NCI-H1694 (cell line): ENCODE results near the gene TFB1M.
"Not testable (repeated sequence)": the region's sequence is repeated elsewhere in the genome, so short reads cannot be mapped to it uniquely, and the experiment has no call there.

Experiments
- DNase-seq: peaks from one replicate; lab custom pipeline; 2025; lab: John Stamatoyannopoulos, UW

The TFB1M gene

GRCh38 chr6:155297669-155298068 lies 16.6 kb downstream of the TFB1M start:
- no peak for DNase-seq

GRCh38 chr6:155292711-155293110 lies 21.6 kb downstream of the TFB1M start:
- DNase-seq, result no peak

- DNase-seq, result no peak
Observed at GRCh38 chr6:155291291-155291690, 23.0 kb downstream of the TFB1M start.

GRCh38 chr6:155290491-155290890 lies 23.8 kb downstream of the TFB1M start:
- DNase-seq, result no peak

- DNase-seq, result no peak
Observed at GRCh38 chr6:155287762-155288161, 26.5 kb downstream of the TFB1M start.

- DNase-seq, result no peak
Observed at GRCh38 chr6:155284775-155285174, 29.5 kb downstream of the TFB1M start.

- DNase-seq, result no peak
Observed at GRCh38 chr6:155278319-155279049, 35.8 kb downstream of the TFB1M start.

GRCh38 chr6:155276638-155277037 lies 37.6 kb downstream of the TFB1M start:
- DNase-seq, result no peak

GRCh38 chr6:155275808-155276480 lies 38.3 kb downstream of the TFB1M start:
- DNase-seq, result no peak

GRCh38 chr6:155274533-155274932 lies 39.8 kb downstream of the TFB1M start:
- DNase-seq, result no peak

- no peak for DNase-seq
Observed at GRCh38 chr6:155274106-155274505, 40.2 kb downstream of the TFB1M start.

- DNase-seq, result no peak
Observed at GRCh38 chr6:155273431-155273830, 40.9 kb downstream of the TFB1M start.

GRCh38 chr6:155272353-155273232 lies 41.7 kb downstream of the TFB1M start:
- DNase-seq, result no peak

- DNase-seq, result no peak
Observed at GRCh38 chr6:155271145-155271544, 43.1 kb downstream of the TFB1M start.

GRCh38 chr6:155270561-155271091 lies 43.7 kb downstream of the TFB1M start:
- no peak for DNase-seq

- no peak for DNase-seq
Observed at GRCh38 chr6:155269765-155270164, 44.5 kb downstream of the TFB1M start.

- DNase-seq, result not testable (repeated sequence)
Observed at GRCh38 chr6:155268088-155268867, 46.0 kb downstream of the TFB1M start.

- no peak for DNase-seq
Observed at GRCh38 chr6:155267411-155267810, 46.9 kb downstream of the TFB1M start.

- DNase-seq, result no peak
Observed at GRCh38 chr6:155265843-155266535, 48.3 kb downstream of the TFB1M start.

- no peak for DNase-seq
Observed at GRCh38 chr6:155264693-155265320, 49.5 kb downstream of the TFB1M start.
